T-helper 9 cell (primary cell): ENCODE data around the gene FBP2.
"Not testable (repeated sequence)": the region's sequence is repeated elsewhere in the genome, so short reads cannot be mapped to it uniquely, and the experiment has no call there.

Source experiments
- DNase-seq: peaks from one replicate; pipeline ENCODE4 v3.0.0-alpha.2; 2020

The FBP2 gene

DNA sequence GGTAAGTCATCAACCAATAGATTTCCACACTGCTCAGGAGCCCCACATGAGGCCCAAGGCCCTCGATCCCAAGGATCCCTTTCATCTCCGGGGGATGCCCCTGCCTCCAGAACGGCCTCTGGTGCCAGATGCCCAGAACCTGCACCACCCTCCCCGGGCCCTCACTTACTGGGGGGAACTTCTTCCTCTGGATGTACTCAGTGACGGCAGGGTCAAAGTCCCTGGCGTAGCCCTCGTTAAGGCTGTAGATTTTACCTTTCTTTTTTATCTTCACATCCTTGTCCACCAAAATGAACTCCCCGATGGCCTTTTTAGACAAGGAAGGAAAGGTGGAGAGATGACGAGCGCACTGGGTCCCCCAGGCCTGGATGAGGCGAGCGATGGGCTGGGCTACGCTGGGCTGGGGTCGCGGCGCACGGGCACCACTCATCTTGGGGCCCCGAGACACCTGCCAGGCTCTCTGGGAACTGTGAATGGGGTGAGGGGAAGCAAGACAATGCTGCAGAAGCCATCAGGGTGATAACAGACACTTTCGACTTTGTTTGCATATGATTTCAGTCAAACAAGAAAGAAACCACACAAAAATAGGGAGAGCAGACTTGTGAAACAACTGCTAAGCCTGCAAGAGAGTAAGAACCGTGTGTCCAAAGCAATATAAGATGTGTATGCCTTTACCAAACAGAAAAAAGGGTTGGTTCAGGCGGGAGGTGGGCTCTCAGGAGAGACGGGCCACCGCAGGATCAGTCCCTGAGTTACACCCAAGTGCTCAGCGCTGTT lies 13.2 kb upstream of the FBP2 start:
- no peak for DNase-seq

DNA sequence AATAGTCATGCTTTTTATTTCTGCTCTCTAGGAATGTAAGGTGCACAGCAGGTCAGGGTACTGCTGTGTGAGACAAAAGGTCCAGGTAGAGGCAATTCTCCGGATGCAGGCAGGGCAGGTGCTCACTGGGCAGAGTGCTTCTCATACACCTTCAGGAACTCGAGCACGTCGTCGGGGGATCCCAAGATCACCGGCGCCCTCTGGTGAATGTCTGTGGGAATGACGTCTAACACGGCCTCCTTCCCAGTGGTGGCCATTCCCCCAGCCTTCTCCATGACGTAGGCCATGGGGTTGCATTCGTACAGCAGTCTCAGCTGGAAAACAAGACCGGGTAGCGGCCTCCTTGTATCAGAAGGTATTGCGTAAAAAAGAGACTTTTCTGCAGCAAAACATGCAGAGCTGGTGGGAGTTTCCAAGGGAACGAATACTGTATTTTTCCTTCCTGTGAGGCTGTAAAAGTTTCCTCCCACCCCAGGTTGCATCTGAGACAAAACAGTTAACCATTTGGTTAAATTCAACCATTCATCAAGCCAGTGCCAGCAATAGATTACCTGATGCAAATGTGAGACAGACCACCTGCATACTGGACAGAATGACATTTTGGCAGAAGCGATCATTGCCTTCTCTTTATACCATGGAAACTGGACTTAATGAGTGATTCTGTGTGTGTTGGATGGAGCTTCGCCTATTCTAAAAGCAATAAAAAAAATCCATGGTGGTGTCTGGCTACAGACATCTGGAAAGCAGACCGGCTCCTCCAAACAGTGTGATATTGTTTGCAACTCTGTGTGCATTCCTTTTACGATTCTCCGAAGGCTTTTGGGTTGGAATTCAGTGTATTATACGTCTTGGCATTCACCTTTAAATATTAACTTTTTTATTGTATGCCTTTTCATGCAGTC lies 9.9 kb upstream of the FBP2 start:
- peak; percentile 48 for DNase-seq

DNA sequence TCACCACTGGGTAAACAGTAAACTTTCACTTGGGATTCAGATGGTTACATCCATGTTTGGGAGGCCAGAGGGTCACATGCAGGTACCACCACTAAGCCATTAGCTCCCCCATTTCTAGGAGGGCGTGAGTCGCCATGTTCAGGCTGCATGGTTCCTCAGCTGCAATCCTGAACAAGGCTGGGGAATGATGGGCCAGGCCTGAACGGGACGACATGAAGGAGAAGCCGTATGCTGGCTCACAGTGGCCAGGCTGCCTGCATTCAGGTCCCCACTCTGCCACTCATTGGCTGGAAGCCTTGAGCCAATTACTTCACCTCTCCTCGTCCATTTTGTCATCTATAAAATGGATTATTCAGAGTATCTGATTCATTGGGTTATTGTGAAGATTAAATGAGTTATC lies 9.0 kb upstream of the FBP2 start:
- no peak for DNase-seq

DNA sequence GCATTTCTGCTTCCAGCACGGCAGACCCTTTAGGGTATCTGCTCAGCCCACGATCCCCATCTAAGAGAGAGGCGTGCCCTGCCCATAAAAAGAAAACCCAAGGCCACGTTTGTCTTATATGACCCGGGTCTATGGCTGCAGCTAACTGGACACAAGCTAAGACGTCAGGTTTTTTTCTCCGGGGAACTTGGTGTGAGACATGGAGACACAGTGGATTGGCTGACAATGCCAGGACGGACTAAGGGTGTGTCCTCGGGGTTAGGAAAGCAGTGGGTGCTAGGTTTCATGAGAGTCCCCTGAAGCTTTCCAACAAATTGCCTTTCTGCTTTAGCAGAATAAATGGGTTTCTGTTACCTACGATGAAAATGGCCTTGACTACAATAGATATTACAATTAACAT lies 7.1 kb upstream of the FBP2 start:
- no peak for DNase-seq

DNA sequence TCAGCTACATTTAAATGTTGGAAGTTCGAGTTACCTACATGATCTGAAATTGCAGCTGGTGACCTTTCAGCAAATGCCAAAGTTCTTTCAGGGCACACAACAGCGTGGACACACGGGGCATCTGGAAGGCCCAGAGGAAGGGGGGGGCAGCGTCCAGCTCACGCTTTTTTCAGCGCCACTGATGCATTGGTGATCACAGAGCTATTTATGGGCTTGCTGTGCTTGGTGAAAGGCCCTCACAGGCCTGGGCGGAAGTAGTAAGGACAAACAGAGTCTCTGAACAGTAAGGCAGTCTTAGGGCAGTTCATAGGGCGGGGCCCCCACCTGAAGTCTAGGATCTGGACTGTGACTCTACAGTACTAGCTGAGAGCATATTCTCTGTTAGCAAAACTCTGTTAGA lies 6.6 kb upstream of the FBP2 start:
- DNase-seq = no peak

DNA sequence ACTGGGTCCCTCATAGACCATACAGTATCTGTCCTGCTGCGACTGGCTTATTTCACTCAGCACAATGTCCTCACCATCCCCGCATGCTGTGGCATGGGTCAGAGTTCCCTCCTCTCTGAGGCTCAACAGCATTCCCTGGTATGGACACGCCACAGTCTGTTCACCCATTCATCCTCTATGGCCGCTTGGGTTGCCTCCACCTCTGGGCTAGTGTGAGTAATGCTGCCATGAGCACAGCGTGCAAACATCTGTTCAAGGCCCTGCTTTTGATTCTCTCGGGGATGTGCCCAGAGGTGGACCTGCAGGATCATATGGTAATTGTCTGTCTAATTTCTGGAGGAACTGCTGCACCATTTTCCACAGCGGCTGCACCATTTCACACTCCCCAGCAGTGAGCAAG lies 5.5 kb upstream of the FBP2 start:
- no peak for DNase-seq

DNA sequence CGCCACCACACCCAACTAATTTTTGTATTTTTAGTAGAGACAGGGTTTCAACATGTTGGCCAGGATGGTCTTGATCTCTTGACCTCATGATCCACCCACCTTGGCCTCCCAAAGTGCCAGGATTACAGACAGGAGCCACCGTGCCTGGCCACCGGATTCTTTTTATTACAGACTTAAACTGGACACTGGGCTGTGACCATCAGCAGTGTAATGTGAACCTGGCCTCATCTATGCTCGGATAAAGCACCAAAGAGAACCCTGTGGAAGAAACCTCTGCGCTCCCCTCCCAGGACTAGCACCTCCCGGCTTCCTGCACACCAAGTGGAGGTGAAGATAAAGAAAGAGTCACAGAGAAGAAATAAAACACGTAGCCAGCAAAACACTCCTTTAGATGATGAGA lies 941 bp downstream of the FBP2 start:
- DNase-seq = not testable (repeated sequence)

DNA sequence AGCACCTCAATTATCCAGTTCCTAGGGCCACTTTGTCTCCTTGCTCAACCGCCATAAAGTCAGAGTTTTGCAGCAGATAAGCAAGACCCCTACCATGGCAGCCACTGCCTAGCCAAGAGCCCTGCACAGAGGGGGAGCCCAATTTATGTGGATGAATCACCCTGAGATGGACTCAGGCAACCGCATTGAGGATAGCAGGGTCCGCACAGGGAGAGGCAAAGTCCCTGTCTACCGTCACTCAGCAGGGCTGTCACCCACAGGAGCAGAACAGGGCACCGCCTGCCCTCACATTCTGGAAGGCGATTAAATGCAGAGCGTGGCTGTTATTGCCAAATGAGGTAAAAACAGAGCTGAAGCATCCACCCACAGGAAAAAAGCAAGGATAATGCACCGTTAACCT lies 1.7 kb downstream of the FBP2 start:
- DNase-seq = no peak

DNA sequence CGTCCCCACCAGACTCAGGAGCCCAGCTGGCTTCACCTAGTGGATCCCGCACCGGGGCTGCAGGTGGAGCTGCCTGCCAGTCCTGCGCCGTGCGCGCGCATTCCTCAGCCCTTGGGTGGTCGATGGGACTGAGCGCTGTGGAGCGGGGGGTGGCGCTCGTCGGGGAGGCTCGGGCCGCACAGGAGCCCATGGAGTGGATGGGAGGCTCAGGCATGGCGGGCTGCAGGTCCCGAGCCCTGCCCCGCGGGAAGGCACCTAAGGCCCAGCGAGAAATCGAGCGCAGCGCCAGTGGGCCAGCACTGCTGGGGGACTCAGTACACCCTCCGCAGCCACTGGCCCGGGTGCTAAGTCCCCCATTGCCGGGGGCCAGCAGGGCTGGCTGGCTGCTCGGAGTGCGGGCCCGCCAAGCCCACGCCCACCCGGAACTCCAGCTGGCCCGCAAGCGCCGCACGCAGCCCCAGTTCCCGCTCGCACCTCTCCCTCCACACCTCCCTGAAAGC lies 2.5 kb downstream of the FBP2 start:
- DNase-seq = not testable (repeated sequence)

DNA sequence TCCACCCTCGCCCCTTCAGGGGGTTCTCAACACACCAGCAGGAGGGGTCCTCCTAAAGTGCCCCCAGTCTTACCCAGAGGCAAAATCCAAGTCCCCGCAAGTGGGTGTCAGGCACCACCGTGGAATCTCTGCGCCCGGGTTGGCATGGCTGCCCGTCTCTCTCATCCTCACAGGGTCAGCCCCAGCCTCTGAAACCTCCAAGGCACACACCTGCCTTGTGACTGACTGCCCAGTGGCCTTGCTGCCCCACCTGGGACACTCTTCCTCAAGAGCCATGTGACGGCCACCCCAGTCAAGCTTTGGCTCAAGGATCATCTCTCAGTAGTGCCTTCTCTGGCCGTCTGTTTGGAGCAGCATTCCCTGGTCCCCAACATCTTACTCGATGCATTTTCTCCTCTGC lies 4.9 kb downstream of the FBP2 start:
- no peak for DNase-seq

DNA sequence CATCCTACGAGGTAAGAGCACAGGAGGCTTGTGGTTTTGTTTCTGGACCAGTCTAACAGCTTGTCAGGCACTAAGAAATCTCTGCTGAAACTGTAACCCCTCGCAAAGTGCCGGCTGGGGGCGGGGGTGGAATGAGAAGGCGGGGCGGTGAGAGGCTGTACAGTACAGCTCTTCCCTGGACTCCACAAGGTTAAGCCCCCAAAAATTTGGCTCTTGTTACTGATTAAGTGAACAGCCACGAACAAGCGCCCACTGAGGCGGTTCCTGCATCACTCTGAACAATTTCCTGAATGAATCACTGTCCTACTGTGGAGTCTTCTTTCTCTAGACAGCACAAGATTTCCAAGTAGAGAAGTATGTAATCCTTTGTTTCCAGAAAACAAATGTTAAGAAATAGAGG lies 6.8 kb downstream of the FBP2 start:
- no peak for DNase-seq

DNA sequence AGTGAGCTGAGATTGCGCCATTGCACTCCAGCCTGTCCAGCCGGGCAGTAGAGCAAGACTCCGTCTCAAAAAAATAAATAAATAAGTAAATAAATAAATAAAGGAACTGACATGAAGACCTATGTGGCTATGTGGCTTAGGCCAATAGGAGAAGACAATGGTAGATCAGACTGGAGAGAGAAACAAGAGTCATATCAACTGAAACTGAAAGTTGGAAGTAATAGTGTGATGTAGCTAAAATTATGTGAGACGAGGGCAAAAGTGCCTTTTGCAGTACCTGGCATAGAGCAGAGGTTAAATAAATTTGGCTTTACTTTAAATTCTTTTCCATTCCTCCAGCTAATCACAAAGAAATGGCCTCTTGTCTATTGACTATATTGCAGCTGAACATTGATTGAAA lies 7.3 kb downstream of the FBP2 start:
- no peak for DNase-seq

DNA sequence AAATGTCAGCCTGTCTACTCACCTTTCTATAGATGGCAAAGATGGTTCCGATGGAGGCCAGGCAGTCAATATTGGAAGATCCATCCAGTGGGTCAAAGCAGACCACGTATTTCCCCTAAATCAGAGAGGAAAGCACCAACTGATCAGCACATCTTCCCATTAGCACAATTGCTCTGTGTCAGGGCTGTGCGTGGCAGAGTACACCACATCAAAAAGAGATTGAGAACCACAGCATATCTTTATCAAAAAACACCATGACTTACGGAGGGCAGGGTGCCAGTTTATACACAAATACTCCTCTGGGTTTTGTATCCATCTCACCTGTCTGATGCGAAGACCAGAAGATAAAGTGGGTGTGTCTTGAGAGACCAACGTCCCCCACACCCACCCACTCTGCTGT lies 9.1 kb downstream of the FBP2 start:
- DNase-seq = no peak

DNA sequence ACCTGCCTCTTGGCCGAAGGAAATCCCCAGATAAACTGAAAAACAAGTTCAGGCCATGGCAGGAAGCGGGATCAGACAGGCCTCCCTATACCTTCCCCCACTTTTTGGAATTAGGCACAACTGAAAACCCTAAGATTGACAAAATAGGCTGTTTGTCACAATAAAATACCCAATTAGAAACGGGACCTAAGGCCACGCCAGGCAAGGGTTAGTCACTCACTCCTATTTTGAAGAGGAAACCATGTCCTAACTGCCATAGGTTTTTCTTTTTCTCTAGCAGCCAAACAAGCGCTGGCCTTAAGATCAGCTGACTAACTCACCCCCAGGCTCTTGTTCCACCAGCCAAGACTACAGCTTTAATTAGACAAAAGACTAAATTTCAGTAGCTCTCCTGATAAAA lies 11.9 kb downstream of the FBP2 start:
- DNase-seq = no peak

DNA sequence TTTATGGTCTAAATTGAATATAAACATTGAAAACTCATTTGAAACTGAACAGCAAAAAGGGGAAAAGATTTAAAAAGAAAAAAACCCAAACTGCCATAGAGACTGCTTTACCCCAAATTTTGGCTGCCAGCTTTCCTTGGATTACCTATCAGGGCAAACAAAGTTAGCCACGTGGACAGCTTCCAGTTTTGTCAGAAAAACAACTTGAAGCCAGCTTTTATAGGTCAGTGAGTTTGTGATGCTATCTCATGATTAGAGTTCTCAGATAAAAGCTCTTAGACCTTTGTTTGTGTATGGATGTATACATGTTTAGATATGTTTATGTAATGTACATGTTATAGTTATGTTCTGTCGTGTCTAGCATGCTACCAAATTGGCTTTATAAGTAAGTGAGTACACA lies 16.1 kb downstream of the FBP2 start:
- DNase-seq = no peak

DNA sequence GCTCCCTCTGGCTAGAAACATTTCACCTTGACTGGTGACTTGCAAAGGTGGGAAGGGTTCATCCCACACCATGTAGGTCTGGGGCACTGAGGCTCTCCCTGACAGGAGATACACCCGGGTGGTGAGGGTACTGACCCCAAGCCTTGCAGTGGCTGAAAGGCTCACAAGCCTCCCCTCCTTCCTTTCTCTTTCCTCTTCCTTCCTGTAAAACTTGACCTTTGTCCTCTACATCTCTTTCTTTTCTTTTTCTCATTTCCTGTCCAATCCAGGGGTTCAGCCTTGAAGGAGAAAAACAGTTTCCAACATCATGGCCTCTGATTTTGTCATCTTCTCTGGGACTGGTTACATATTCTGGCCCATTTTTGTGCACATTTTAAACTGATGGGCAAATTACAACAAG lies 16.6 kb downstream of the FBP2 start:
- DNase-seq = no peak

DNA sequence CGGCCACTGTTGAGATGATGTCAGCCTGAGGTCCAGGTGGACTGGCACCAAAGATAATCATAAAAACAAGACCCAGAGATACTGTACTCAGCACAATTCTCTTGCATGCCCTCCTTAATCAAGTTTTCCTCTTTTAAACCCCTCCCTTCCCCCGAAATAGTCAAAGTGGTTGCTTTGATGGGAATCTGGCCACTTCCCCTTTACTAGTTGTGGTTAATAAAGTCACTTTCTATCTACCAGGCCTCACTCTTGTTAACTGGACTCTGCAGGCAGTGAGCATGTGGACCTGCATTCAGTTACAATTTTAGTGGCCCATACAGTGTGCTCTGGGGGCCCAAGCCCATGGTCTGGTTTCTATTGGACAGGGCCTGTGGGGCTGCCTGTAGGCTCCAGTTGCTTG lies 17.5 kb downstream of the FBP2 start:
- DNase-seq = no peak

DNA sequence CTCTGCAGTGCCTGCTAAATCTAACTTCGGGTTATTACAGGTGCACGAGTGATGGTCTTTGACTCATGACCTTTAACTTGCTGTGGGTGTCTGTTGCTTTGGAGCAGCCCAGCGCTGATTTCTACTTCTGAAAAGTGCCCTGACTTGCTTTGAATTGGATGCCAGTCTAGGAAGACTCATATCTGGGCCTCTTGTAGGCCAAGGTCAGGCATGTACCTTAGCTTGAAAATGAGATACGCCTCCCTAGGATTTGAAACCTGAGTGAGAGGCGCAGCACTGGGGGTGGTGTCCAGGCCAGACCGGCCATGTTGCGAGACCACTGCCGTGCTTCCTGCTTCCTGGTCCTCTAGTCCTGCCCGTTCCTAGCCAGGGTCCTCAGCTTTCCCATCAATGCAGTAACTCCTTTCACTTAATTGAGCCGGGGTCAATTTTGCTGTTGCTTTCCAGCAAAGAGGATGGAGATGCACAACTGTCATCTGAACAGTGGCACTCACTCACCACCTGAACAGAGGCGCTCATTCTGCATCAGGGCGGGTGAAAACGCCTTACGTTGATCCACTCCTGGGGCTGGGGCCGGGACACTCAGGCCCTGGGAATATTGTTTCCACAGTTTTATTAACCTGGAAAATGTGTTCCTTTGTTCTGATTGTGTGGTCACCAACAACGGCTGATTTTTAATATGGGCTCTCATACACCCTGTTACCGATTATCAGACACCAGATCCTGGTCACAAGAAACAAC lies 24.5 kb downstream of the FBP2 start:
- no peak for DNase-seq

DNA sequence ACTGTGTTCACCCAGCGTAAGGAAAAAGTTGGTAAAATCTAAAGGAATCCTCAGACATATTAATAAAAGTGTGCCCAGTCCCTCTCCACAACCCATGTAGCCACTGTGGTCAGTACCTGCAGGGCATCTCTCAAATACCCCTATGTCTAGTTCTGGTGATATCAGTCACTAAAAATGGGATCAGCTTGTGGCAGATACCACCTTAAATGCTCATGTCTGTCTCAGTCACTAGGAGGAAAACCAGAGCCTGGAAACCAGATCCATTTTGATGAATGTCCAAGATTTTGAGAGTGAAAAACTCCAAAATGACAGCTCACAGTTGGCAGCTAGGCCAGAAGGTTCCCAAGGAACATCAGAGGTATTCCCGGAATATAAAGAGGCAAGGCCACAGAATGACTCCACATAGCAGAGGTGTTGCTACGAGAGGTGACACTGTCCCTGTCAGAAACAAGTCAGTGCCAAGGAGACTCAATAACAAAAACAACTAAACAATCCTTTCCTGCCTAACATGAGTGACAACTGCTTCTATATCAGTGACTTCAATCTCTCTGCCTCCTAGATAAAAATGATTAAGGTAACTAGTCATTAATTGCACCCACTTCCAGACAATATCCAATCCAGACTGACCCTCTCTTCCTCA lies 25.3 kb downstream of the FBP2 start:
- no peak for DNase-seq

DNA sequence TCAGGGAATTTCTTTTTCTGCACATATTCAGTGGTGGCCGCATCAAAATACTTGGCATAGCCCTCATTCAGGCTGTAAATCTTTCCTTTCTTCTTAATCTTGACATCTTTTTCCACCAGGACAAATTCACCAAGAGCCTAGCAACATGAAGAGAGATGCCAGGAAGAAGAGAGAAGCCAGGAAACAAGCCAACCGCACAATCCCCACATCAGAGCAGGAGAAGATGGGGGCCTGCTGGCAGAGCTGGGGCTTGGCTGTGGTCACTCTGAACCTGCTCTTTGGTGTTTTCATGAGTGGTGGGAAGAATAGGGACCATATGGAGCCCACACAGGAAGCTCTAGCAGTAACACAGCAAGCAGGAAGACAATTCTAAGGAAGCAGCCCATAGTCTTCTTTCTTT lies 26.4 kb downstream of the FBP2 start:
- DNase-seq = no peak

DNA sequence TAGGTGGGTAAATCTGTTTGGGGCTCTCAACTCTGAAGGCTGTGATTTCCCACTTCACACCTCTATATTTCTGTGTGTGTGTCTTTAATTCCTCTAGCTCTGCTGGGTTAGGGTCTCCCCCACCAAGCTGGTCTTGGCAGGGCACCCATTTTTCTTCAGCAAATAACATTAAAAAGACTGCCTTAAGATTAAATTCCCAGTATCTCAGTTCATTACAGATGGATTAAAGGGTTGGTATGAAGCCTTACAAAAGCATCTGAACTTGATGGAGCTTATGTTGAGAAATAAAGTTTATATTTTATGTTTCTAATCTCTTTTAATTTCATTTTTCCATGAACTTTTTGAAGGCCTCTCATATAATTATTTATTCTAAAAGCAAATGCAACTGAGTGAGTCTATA lies 27.1 kb downstream of the FBP2 start:
- no peak for DNase-seq

DNA sequence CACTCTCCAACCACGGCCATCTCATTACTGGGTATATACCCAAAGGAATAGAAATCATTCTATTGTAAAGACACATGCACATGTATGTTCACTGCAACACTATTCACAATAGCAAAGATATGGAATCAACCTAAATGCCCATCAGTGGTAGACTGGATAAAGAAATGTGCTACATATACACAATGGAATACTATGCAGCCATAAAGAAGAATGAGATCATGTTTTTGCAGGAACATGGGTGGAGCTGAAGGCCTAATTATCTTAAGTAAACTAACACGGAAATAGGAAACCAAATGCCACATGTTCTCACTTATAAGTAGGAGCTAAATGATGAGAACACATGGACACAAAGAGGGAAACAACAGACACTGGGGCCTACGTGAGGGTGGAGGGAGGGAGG lies 29.3 kb downstream of the FBP2 start:
- not testable (repeated sequence) for DNase-seq

DNA sequence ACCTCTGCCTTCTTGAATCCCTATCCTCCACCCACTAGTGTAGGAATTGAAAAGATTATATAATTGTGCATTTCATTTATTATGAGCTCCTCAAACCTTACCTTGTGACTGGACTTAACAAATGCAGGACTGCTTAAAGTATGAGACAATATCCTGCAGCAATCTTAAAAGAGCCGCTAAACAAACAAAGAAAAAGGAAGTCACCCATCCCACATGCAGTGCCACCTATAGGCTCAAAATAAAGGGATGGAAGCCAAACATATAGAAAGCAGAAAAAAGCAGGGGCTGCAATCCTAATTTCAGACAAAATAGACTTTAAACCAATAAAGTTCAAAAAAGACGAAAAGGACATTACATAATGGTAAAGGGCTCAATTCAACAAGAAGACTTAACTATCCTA lies 30.1 kb downstream of the FBP2 start:
- no peak for DNase-seq
